GM21529 (cell line): ENCODE data around the gene CT45A9.
"Not testable (repeated sequence)": the region's sequence is repeated elsewhere in the genome, so short reads cannot be mapped to it uniquely, and the experiment has no call there.

Experiments used
- ATAC-seq: cut with Tn5 transposase; IDR thresholded peaks from one replicate; pipeline ENCODE4 v1.9.1; 2021; ENCODE audit not compliant: unreplicated experiment

CT45A9 gene

GRCh38 chrX:135871712-135872111 is at the start of gene CT45A9:
CT45A9 (minus strand) TSS chrX:135871812; CDS start chrX:135868061, 3,751 bp downstream.
- not testable (repeated sequence) for ATAC-seq

GRCh38 chrX:135920516-135920915 is 48.9 kb upstream of the CT45A9 start:
- ATAC-seq = not testable (repeated sequence)

- ATAC-seq = no peak
These were observed 42.8 kb upstream of the CT45A9 start for GRCh38 chrX:135914404-135914803.

GRCh38 chrX:135910251-135910650 is 38.6 kb upstream of the CT45A9 start:
- no peak for ATAC-seq

- ATAC-seq = no peak
These were observed 21.7 kb upstream of the CT45A9 start, which contains the start of the genes CT45A10 and SAGE1 for GRCh38 chrX:135893294-135893817. CT45A10 (minus strand) TSS chrX:135893444; CDS start chrX:135885344, 8,100 bp downstream. SAGE1 (plus strand) TSS chrX:135893716; CDS start chrX:135896243, 2,527 bp downstream.

GRCh38 chrX:135892781-135893180 is 21.2 kb upstream of the CT45A9 start:
- no peak for ATAC-seq

- no peak for ATAC-seq
These were observed 18.5 kb upstream of the CT45A9 start for GRCh38 chrX:135890087-135890585.

- not testable (repeated sequence) for ATAC-seq
These were observed 17.4 kb upstream of the CT45A9 start for GRCh38 chrX:135888976-135889375.

- ATAC-seq = not testable (repeated sequence)
These were observed 16.6 kb upstream of the CT45A9 start for GRCh38 chrX:135888230-135888629.

GRCh38 chrX:135882741-135883140 is 11.1 kb upstream of the CT45A9 start:
- not testable (repeated sequence) for ATAC-seq

GRCh38 chrX:135854438-135854837 is 17.2 kb downstream of the CT45A9 start, which contains the start of gene CT45A8:
CT45A8 (minus strand) TSS chrX:135854538; CDS start chrX:135850783, 3,755 bp downstream.
- not testable (repeated sequence) for ATAC-seq

- ATAC-seq = not testable (repeated sequence)
These were observed 34.4 kb downstream of the CT45A9 start, which contains the start of gene CT45A7 for GRCh38 chrX:135837180-135837579. CT45A7 (minus strand) TSS chrX:135837280; CDS start chrX:135833533, 3,747 bp downstream.

GRCh38 chrX:135819912-135820311 is 51.7 kb downstream of the CT45A9 start, which contains the start of gene CT45A2:
CT45A2 (minus strand) TSS chrX:135820012; CDS start chrX:135816265, 3,747 bp downstream.
- ATAC-seq = not testable (repeated sequence)
